Transverse colon (tissue), 4 donors: ENCODE measurements around the gene TAS2R16.

Source experiments
- EP300 ChIP-seq: sonication (generic); formaldehyde crosslinking; IDR thresholded peaks from one replicate; pipeline ENCODE4 v1.6.1; 2017; ENCODE audit warnings: antibody characterized with exemption, low read depth
- POLR2A ChIP-seq: fragments of 450-650 bp; IDR thresholded peaks from one replicate; pipeline ENCODE4 v1.6.1; 2016; ENCODE audit warnings: antibody characterized with exemption, mild to moderate bottlenecking, moderate library complexity
- POLR2AphosphoS5 ChIP-seq, 3 donors: sonication (generic); formaldehyde crosslinking; IDR thresholded peaks; one replicate each; pipeline ENCODE4 v1.6.1; 2016; ENCODE audit warnings: antibody characterized with exemption in 3 of 3
- TF ChIP-seq, protein P1 (sequence below), 5 experiments: fragments of 200-600 bp in 3 of 5; fragments of 450-650 bp in 2 of 5; sonication (generic) in 3 of 5; IDR thresholded peaks; 1 replicate in 2 of 5; 2 replicates in 3 of 5; pipeline ENCODE4 v1.5.1; 2016 to 2017; ENCODE audit warnings: antibody characterized with exemption in 5 of 5, inconsistent platforms in 3 of 5, mild to moderate bottlenecking in 2 of 5, moderate library complexity in 1 of 5

DNA sequence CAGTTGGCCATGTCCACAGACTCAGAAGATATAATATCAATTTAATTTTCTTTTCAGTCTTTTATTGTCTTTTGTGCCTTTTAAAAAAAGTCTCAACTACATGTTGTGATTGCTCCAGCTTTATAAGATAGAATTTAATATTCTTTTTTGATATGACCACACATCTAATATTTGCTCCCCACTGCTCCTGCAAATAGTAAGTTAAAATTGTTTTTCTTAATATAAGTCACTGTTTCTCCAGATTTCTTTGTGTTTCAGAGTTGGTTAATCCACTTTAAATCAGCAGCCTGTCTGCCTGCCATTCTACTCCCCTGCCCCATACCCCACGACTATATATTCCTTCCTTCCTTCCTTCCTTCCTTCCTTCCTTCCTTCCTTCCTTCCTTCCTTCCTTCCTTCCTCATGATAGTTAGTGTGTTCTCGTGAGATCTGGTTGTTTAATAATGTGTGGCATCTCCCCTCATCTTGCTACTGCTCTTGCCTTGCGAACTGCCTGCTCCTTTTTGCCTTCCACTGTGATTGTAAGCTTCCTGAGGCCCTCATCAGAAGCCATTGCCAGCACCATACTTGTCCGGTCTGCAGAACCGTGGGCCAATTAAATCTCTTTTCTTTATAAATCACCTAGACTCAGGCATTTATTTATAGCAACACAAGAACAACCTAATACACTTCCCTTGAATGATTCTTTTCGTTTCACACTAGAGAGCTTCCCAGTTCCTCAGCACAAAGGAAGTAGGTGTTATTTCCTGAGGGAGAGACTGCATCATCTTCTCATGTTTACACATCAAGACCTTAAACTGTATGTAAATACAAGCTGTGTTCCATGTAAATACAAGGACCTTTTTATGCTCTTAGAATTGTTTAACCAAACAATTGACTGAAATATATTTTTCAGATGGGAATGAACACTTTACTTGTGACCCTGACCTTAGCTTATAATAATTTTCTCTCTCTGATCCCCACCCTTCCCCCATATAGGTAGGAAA, 24.5 kb downstream of the TAS2R16 start:
- TF ChIP-seq, protein P1, sequence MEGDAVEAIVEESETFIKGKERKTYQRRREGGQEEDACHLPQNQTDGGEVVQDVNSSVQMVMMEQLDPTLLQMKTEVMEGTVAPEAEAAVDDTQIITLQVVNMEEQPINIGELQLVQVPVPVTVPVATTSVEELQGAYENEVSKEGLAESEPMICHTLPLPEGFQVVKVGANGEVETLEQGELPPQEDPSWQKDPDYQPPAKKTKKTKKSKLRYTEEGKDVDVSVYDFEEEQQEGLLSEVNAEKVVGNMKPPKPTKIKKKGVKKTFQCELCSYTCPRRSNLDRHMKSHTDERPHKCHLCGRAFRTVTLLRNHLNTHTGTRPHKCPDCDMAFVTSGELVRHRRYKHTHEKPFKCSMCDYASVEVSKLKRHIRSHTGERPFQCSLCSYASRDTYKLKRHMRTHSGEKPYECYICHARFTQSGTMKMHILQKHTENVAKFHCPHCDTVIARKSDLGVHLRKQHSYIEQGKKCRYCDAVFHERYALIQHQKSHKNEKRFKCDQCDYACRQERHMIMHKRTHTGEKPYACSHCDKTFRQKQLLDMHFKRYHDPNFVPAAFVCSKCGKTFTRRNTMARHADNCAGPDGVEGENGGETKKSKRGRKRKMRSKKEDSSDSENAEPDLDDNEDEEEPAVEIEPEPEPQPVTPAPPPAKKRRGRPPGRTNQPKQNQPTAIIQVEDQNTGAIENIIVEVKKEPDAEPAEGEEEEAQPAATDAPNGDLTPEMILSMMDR (IDR thresholded peaks at IDR 0.05) = no peak
- TF ChIP-seq POLR2A (no peak), POLR2AphosphoS5 (IDR thresholded peaks at IDR 0.05) (no peak), EP300 (no peak)
